Activated naive CD8-positive, alpha-beta T cell treated with anti-CD3 and anti-CD28 coated beads for 36 hours (primary cell): Measurements from ENCODE around the gene LAMA3. TPM values are rescaled to one million over a fixed set of nuclear protein-coding genes. Genes with fewer than 3 reads are reported as not detected.
"Not testable (repeated sequence)": the region's sequence is repeated elsewhere in the genome, so short reads cannot be mapped to it uniquely, and the experiment has no call there.

ENCODE experiments used
- DNase-seq: peaks from one replicate; pipeline ENCODE4 v3.0.0; 2021
- H3K27ac Mint-ChIP-seq: one replicate; pipeline ENCODE4 v1.8.0; 2022; ENCODE audit warnings: mild to moderate bottlenecking, moderate library complexity, mixed read lengths
- H3K27me3 Mint-ChIP-seq: one replicate; pipeline ENCODE4 v1.8.0; 2022; ENCODE audit warnings: mild to moderate bottlenecking, mixed read lengths
- H3K36me3 Mint-ChIP-seq: one replicate; pipeline ENCODE4 v1.8.0; 2021; ENCODE audit warnings: mild to moderate bottlenecking, mixed read lengths
- H3K4me1 Mint-ChIP-seq: one replicate; pipeline ENCODE4 v1.8.0; 2021; ENCODE audit warnings: mixed read lengths
- H3K4me3 Mint-ChIP-seq: one replicate; pipeline ENCODE4 v1.8.0; 2022; ENCODE audit warnings: mild to moderate bottlenecking, moderate library complexity, mixed read lengths
- H3K9me3 Mint-ChIP-seq: one replicate; pipeline ENCODE4 v1.8.0; 2022; ENCODE audit warnings: mixed read lengths
- total RNA-seq, 2 experiments: library from RNA; stranded (reverse); gene quantifications; one replicate each; pipeline ENCODE4 v1.2.3, GENCODE V29; 2021

The LAMA3 gene
- total RNA-seq, 2 experiments from 2014 or later: 0.31 to 0.42 TPM

DNA sequence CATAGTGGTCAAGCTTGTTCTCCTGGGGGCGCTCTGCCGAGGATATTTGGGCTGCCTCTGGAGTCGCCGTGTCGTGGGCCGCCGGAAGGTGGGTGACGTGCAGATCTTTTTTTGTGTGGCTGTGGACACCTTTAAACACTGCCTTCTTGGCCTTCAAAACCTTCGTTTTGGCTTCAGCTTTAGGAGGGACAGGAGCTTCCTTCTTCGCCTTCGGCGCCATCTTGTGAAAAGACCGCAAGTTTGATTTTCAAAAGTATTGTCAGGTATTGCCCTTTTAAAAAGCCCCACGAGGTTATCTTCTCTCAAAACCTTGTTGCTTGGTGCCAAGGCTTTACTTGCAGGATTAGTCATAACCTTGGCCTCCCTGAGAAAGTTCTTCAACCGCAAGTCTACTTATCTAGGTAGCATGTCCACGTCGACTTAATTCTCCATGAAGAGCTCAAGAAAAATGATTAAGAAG lies 20.8 kb downstream of the LAMA3 start:
- Mint-ChIP-seq H3K4me1 (peaks cover 10% of the 10 kb centered on the region), H3K27me3 (peaks cover 3% of the 10 kb centered on the region), H3K9me3 (peaks cover 5% of the 10 kb centered on the region), H3K36me3 (peaks cover 2% of the 10 kb centered on the region), H3K27ac (no peak overlapping the region), H3K4me3 (no peak overlapping the region)
- DNase-seq: no peak

DNA sequence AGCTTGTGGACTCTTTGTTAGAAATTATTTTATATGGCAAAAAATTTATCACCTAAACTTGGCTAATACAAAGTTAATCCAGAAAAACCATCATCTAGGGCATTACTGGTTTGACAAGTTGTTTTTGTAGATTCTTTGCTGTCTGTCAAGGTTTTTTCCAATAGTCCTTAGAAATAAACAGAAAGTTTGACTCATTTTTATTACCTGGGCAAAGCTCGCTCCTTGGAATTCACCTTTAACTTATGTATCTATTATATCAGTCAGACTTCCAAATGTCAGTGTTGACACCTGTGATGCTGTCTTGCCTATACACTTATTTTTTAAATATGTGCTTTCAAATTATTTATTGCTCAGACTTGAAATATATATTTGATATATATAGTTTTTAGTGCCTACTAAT lies 21.7 kb downstream of the LAMA3 start:
- Mint-ChIP-seq H3K36me3 (peaks cover 2% of the 10 kb centered on the region), H3K27me3 (peaks cover 3% of the 10 kb centered on the region), H3K4me1 (peaks cover 10% of the 10 kb centered on the region), H3K9me3 (peaks cover 5% of the 10 kb centered on the region), H3K4me3 (no peak overlapping the region), H3K27ac (no peak overlapping the region)
- no peak for DNase-seq

DNA sequence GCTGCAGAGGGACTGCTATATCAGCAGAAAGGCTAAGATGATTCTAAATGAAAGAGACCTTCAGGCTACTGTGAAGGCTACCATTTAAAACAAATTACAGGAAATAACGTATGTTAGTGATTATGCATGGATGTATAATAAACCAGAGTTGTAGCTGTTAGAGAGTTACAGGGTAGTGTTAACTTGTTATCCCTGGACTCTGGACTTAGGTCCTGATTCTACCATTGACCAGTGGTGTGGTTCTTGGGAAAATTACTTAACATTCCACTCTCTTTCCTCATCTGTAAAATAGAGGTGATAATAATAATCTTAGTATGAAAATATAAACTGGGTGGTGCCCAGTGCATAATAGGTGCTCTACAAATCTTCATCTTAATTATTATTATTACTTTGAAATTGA lies 22.2 kb downstream of the LAMA3 start:
- no peak overlapping the region for H3K27ac Mint-ChIP-seq
- peaks cover 5% of the 10 kb centered on the region for H3K9me3 Mint-ChIP-seq
- H3K36me3 Mint-ChIP-seq: peaks cover 2% of the 10 kb centered on the region
- no peak for DNase-seq
- H3K27me3 Mint-ChIP-seq: peaks cover 3% of the 10 kb centered on the region
- H3K4me1 Mint-ChIP-seq: peaks cover 10% of the 10 kb centered on the region
- no peak overlapping the region for H3K4me3 Mint-ChIP-seq

DNA sequence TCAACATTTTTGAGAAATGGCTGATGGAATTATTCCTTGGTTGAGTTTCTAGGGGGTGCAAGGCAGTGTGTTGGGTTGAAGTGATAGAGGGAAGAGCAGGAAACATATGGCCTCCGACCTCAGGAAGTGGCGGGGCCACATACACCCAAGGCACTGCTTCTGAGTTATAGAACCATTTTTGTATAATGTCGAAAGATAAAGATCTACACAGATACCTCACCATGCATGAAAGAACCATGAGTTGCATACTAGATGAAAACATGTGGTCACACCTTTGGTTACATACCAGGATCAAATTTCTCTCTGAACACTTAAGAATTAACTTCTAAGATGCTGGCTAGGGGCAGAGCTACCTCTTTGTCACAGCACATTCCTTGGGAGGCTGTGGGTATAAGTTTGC lies 23.2 kb downstream of the LAMA3 start:
- H3K4me1 Mint-ChIP-seq: peaks cover 10% of the 10 kb centered on the region
- H3K27me3 Mint-ChIP-seq: no peaks in the 10 kb centered on the region
- no peak for DNase-seq
- H3K36me3 Mint-ChIP-seq: peaks cover 2% of the 10 kb centered on the region
- H3K4me3 Mint-ChIP-seq: no peak overlapping the region
- no peak overlapping the region for H3K27ac Mint-ChIP-seq
- no peaks in the 10 kb centered on the region for H3K9me3 Mint-ChIP-seq

DNA sequence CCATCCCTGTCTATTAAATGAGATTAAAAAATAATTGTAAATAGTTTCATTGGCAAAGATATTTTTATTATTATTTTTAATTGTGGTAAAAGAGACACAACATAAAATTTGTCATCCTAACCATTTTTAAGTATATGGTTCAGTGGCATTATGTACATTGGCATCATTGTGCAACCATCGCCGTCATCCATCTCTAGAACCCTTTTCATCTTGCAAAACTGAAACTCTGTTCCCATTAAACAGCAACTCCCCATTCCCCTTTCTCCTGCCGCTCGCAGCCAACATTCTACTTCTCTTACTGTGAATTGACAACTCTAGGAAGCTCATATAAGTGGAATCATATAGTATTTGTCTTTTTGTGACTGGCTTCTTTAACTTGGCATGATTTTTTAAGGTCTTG lies 25.3 kb downstream of the LAMA3 start:
- no peak overlapping the region for H3K27ac Mint-ChIP-seq
- DNase-seq: no peak
- peaks cover 10% of the 10 kb centered on the region for H3K4me1 Mint-ChIP-seq
- H3K27me3 Mint-ChIP-seq: no peaks in the 10 kb centered on the region
- H3K36me3 Mint-ChIP-seq: no peaks in the 10 kb centered on the region
- no peak overlapping the region for H3K4me3 Mint-ChIP-seq
- no peaks in the 10 kb centered on the region for H3K9me3 Mint-ChIP-seq

DNA sequence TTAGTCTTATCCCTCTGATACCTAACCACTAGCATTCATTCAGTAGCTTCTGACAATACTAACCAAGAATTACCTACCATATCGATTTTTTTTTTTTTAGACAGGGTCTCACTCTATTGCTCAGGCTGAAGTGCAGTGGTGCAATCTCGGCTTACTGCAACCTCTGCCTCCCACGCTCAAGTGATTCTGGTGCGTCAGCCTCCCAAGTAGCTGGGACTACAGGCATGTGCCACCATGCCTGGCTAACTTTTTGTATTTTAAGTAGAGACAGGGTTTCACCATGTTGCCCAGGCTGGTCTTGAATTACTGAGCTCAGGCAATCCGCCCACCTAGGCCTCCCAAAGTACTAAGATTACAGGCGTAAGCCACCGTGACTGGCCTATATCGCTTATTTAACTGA lies 26.8 kb downstream of the LAMA3 start:
- DNase-seq, H3K9me3 Mint-ChIP-seq, H3K36me3 Mint-ChIP-seq, H3K4me3 Mint-ChIP-seq, H3K4me1 Mint-ChIP-seq, H3K27ac Mint-ChIP-seq, H3K27me3 Mint-ChIP-seq: not testable (repeated sequence)

DNA sequence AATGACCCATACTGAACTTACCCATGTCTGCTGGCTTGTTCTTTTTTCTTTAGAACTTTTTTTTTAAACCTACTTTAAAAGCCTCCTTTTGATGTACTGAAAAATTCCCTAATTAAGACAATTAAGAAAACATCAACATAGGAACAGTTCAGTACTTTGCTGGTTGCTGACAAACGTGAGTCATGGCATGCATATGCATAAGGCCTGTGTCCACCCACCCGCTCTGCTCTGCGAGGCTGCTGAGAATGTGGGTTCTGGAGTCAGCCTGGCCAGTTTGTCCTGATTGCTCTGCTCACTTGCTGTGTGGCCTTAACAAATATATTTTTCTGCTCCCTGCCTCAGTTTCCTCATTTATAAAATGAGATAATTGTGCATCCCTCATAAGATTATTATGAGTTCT lies 27.3 kb downstream of the LAMA3 start:
- no peak overlapping the region for H3K4me3 Mint-ChIP-seq

DNA sequence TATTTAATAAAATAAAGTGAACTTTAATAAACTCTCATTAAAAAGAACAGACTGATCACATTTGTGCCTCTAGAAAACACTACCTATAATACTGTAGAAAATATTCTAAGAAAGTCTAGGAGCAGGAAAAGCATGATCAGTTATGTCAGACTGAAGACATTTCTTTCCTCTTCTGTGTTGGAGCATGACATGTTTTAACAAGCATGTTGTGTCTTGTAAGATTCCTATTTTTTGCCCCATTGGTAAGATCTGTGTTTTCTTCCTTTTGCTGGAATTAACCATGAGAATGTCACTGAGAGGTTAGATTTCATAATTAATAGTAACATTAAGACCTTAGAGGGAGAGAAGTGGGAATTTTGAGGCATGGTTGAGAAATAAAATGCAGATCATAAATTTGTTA lies 27.7 kb downstream of the LAMA3 start:
- Mint-ChIP-seq H3K4me1 (peaks cover 10% of the 10 kb centered on the region), H3K36me3 (no peaks in the 10 kb centered on the region), H3K27me3 (no peaks in the 10 kb centered on the region), H3K27ac (no peak overlapping the region), H3K9me3 (no peaks in the 10 kb centered on the region), H3K4me3 (no peak overlapping the region)
- DNase-seq: no peak

More for the DNA sequence above, 27.3 kb downstream of the LAMA3 start:
- H3K9me3 Mint-ChIP-seq: no peaks in the 10 kb centered on the region
- no peaks in the 10 kb centered on the region for H3K27me3 Mint-ChIP-seq
- H3K4me1 Mint-ChIP-seq: peaks cover 10% of the 10 kb centered on the region
- DNase-seq: no peak
- no peak overlapping the region for H3K27ac Mint-ChIP-seq
- no peaks in the 10 kb centered on the region for H3K36me3 Mint-ChIP-seq

DNA sequence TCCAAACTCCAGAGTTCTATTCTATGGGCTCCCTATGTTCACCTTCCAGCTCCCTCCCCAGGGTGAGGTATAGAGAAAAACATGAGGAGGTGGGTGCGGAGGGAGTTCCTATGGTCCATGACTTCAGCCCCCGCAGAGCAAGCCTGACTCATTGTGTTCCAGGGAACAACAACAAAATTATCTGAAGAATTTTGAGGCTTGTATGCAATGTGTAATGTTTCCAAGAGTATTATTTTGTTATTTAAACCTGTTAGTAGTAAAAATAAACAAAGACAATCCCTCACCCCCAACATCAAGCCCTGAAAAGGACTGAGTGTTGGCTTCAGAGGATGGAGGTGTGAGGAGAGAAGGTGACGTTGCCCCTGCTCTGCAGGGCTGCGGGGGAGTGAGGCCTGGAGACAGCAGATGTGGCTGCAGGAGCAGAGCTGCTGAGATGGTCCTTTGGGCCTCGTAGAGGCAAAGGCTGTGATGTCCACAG lies 29.0 kb downstream of the LAMA3 start:
- no peaks in the 10 kb centered on the region for H3K9me3 Mint-ChIP-seq
- no peaks in the 10 kb centered on the region for H3K27me3 Mint-ChIP-seq
- H3K36me3 Mint-ChIP-seq: no peaks in the 10 kb centered on the region
- peaks cover 1% of the 10 kb centered on the region for H3K4me1 Mint-ChIP-seq
- no peak overlapping the region for H3K27ac Mint-ChIP-seq
- H3K4me3 Mint-ChIP-seq: no peak overlapping the region
- no peak for DNase-seq

DNA sequence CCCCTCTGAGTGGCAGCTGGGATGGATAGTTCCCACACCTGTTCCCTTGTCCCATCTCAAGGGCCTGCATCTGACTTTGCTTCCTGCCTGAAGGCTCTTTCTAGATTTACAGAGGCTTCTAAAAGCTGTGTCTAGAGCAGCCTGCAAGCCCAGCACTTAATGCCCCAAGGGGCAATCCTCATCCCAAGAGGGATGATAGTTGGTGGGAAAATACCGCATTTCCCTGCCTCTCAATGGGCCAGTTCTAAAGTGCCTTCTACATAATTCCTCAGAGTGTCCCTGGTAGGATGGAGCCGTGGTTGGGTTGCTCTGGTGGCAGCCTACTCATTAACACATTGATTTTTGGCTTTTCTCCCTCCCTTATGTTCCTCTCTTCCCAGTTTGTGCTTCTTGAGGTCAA lies 29.5 kb downstream of the LAMA3 start:
- Mint-ChIP-seq H3K4me3 (no peak overlapping the region), H3K4me1 (no peaks in the 10 kb centered on the region), H3K27me3 (no peaks in the 10 kb centered on the region), H3K36me3 (no peaks in the 10 kb centered on the region), H3K27ac (no peak overlapping the region), H3K9me3 (no peaks in the 10 kb centered on the region)
- DNase-seq: no peak

DNA sequence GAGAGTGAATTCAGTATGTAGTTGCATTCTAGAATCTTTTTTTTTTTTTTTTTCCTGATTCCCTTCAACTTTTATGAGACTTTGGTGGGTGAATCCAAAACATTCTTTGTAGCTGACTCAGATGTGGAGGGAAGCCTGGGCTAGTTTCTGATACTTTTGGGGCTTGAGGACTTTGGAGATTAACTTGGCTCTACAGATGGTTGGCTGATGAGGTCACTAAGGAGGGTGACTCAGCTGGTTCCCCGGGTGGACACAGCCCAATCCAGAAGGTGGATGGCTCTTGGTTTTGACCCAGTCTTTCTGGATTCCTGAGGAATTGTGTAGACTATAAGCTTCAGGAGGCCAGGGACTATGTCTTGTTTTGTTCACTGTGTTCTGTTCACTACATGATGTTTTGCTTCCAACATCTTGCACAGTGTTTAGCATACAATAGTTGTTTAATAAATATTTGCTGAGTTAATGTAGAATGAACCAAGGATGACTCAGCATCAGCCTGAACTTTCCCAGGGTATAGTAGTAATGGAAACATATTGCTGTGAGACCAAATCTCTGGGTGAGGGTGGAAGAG lies 30.5 kb downstream of the LAMA3 start:
- DNase-seq: no peak
- H3K9me3 Mint-ChIP-seq: no peaks in the 10 kb centered on the region
- H3K27ac Mint-ChIP-seq: no peak overlapping the region
- no peaks in the 10 kb centered on the region for H3K4me1 Mint-ChIP-seq
- H3K27me3 Mint-ChIP-seq: no peaks in the 10 kb centered on the region
- no peak overlapping the region for H3K4me3 Mint-ChIP-seq
- H3K36me3 Mint-ChIP-seq: no peaks in the 10 kb centered on the region

DNA sequence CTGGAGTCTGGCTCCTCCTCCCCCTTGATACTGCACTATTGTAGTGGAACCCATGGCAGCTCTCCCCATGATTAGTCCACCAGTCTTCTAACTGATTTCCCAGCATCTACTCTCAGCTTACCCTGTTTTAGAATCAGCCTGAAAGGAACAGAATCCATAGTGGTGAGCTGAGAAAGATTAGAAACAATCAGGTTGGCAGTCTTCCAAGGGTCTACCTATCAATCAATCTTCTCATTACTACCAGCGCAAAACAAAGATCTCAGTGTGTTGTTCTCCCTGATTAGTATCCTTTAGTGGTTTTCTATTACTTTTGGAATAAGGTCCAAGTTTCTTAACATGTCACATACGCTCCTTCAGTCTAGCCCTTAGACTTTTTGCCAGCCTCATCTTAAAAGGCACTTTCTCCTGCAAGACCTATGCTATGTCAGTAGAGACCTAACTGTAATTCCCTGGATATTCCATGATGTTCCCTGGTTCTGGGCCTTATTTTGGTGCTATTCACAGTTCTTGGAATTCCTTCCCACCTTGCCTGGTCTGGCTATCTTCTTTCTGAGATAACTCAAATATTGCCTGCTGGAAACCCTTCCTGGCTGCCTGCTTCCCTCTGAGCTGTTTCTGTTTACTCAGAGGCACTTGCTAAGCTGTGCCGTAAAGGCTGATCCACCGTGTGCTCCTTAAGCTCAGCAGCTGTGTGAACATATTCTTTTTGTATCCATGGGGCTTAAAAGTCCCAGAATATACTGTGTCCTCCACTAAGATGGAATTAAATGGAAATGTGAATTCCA lies 32.6 kb downstream of the LAMA3 start:
- H3K4me1 Mint-ChIP-seq: no peaks in the 10 kb centered on the region
- no peak overlapping the region for H3K27ac Mint-ChIP-seq
- H3K9me3 Mint-ChIP-seq: no peaks in the 10 kb centered on the region
- H3K4me3 Mint-ChIP-seq: no peak overlapping the region
- no peaks in the 10 kb centered on the region for H3K36me3 Mint-ChIP-seq
- no peak for DNase-seq
- no peaks in the 10 kb centered on the region for H3K27me3 Mint-ChIP-seq

DNA sequence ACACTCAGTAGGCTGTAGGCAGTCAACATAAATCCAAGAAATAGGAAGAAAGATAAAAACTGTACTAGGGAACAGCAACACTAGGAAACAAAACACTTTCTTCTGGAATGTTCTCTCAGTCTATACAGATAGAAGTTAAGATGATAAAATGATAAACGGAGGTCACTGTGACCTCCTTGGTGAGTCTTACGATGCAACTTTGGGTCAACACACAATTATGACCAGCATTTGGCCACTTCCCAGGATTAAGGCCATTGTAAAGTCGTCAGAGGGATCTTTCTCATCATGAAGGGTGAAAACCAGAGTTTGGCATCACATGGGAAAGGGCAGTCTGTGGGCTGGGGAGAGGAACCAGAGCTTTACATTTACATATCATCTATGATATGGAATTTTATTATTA lies 33.4 kb downstream of the LAMA3 start:
- Mint-ChIP-seq H3K4me1 (no peaks in the 10 kb centered on the region), H3K27ac (no peak overlapping the region), H3K9me3 (no peaks in the 10 kb centered on the region), H3K36me3 (no peaks in the 10 kb centered on the region), H3K27me3 (no peaks in the 10 kb centered on the region), H3K4me3 (no peak overlapping the region)
- no peak for DNase-seq

DNA sequence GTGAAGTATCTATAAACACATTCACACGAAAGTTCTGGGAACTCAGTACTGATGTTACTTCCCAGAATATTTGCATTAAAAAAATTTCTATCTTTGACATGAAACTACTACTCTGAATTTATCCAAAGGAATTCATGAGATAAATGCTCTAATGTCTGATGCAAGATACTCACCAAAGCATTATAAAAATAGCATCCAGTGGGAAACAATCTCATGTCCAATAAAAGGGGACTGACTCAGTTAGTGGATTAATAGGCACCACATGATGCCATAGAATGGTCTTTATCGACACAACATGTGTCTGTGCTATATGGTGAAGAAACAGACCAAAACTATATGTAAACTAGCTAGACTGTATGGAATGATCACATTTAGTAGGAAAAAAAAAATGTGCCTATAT lies 33.9 kb downstream of the LAMA3 start:
- Mint-ChIP-seq H3K4me1 (no peaks in the 10 kb centered on the region), H3K27me3 (no peaks in the 10 kb centered on the region), H3K27ac (no peak overlapping the region), H3K4me3 (no peak overlapping the region), H3K36me3 (no peaks in the 10 kb centered on the region), H3K9me3 (no peaks in the 10 kb centered on the region)
- no peak for DNase-seq

DNA sequence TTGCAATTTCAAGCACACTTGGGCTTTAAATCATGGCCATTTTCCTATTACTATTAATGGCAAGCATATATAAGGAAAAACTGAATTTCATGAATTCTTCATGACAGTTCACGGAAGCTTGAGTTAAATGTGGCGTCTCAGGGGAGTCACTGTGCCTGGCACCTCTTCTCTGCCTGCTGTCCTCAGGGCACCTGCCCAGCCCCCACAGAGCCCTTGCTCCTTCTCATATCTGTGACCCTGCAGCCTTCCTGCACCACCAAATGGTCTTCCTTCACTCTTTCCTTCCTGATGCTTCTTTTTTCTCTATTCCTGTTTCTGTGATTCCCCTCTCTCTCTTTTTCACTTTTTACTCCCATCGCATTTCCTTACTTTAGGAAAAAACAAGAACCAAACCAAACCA lies 35.4 kb downstream of the LAMA3 start:
- no peaks in the 10 kb centered on the region for H3K36me3 Mint-ChIP-seq
- H3K4me3 Mint-ChIP-seq: no peak overlapping the region
- H3K27ac Mint-ChIP-seq: no peak overlapping the region
- H3K9me3 Mint-ChIP-seq: no peaks in the 10 kb centered on the region
- no peaks in the 10 kb centered on the region for H3K4me1 Mint-ChIP-seq
- no peak for DNase-seq
- H3K27me3 Mint-ChIP-seq: no peaks in the 10 kb centered on the region

DNA sequence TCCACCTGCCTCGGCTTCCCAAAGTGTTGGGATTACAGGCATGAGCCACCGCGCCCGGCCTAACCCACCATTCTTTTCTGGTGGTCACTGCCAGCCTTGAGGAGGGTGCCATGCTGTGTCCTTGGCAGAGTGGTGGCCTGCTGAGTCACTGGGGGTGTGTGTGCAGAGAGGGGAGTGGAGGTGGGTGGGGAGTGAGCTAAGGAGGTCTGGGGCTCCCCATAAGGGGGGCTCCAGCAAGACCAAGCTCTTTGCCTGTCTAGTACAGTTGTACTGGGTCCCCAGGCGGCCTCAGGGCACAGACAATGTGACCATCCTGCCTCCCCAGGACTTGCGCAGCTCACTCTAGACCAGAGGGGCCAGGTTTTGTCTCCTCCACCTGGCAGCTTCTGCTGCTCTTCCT lies 36.1 kb downstream of the LAMA3 start:
- Mint-ChIP-seq H3K4me1 (no peaks in the 10 kb centered on the region), H3K9me3 (no peaks in the 10 kb centered on the region), H3K27ac (no peak overlapping the region), H3K27me3 (peaks cover 1% of the 10 kb centered on the region), H3K36me3 (no peaks in the 10 kb centered on the region), H3K4me3 (no peak overlapping the region)
- no peak for DNase-seq
